ENCODE data around the gene ZNF438.
"Not testable (repeated sequence)": the region's sequence is repeated elsewhere in the genome, so short reads cannot be mapped to it uniquely, and the experiment has no call there.

ZNF438 gene

GRCh38 chr10:30985512-30985911 lies 46.2 kb downstream of the ZNF438 start:
- no peak for DNase-seq (ENCODE audit: low spot score)

DNA sequence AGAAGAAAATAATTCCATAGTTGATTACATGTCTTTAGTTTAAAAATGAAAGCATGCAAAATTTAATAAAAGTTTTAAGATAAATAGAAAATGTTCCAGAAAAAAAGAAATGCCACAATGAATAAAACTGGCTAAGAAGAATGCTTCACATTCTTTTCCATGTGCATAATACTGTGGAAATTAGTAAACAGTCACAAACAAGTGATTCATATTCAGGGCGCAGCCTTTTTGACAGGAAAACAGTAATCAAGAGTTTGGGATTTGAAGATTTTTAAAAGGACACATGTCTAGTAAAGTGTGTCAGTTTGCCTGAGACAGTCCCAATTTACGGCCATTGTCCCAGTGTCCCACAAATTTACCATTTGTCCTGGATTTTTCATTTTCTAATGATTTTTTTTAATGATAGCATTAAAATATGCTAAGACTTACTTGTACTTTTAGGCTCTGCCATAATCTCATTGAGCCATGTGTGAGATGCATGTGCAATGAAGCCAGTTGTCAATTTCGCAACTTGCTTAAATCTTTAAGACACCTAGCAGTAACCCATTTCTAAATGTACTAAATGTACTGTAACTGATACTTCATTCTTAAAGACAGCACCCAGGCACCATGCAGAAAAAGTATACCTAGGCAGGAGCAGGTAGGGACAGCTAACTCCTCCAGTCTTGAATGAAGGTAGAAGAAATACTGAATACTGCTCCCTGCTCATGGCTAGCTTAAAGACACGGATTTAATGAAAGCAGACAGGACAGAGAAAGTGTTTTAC lies 46.9 kb downstream of the ZNF438 start:
- no peak for DNase-seq (ENCODE audit: low spot score)

DNA sequence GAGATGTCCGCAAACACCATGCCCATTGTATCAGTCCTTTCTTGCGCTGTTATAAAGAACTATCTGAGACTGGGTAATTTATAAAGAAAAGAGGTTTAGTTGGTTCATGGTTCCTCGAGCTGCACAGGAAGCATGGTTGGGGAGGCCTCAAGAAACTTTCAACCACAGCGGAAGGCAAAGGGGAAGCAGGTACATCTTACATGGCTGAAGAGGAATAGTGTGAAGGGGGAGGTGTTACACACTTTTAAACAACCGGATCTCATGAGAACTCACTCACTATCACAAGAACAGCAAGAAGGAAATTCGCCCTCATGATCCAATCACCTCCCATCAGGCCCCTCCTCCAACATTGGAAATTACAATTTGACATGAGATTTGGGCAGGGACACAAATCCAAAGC lies 48.5 kb downstream of the ZNF438 start:
- not testable (repeated sequence) for DNase-seq (ENCODE audit: low spot score)

GRCh38 chr10:30980951-30981616 lies 50.6 kb downstream of the ZNF438 start:
- DNase-seq (ENCODE audit: low spot score) = no peak

DNA sequence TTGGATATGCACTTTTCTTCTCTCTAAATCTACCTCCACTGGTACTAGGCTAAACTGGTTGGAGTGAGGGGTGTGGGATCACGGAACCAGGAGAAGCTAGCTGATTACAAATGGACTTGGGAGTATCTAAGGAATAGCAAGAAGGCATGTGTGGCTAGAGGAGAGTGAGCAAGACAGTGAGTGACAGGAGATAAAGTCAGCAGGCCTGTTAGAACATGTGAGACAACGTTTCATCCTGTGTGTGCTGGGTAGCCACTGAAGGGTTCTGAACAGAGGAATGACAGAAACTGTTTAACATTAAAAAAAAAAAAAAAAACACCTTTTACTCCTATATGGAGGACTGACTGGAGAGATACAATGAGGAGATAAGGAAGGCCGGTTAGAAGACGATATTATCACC lies 51.7 kb downstream of the ZNF438 start:
- no peak for DNase-seq (ENCODE audit: low spot score)

DNA sequence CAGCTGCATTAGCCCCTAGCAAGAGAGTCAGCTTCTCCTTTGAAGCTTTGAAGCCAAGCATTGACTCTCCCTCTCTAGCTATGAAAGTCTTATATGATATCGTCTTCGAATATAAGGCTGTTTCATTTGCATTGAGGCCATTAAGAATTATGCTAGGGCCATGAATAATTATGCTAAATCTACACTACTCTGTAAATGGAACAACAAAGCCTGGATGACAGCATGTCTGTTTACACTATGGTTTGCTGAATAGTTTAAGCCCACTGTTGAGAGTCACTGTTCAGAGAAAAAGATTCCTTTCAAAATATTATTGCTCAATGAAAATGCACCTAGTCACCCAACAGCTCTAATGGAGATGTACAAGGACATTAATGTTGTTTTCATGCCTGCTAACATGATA lies 52.8 kb downstream of the ZNF438 start:
- no peak for DNase-seq (ENCODE audit: low spot score)

- no peak for DNase-seq (ENCODE audit: low spot score)
These were observed 54.3 kb downstream of the ZNF438 start for GRCh38 chr10:30977385-30977784.

DNA sequence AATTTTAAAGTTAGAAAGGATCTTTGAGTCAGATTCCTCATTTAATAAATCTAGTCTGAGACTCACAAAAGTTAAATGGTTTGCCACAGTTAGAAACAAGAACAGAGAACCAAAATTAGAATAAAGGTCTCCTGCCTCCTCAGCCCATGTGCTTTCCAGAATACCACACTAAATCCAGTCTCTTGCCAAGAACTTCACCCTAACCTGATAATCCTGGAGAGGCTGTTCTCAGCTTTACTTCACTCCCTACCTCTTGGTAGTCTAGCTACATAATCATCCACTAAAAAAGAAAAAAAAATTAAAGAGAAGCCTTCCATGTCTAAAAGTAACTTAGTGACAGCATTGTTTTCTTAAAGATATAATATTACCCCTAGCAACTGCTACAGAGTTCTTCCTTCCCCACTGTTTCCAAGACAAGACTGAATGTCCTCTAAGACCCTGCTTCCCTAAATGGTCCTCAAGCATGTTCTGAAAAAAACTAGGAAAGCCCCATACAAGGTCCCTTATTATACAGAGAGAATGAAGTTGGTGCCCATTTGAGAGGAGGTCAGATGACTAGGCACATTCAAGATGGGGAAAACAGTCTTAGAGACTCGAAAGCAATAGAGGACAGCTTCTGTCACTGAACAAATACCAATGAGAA lies 56.8 kb downstream of the ZNF438 start:
- no peak for DNase-seq (ENCODE audit: low spot score)

GRCh38 chr10:30974355-30974754 lies 57.3 kb downstream of the ZNF438 start:
- no peak for DNase-seq (ENCODE audit: low spot score)

- DNase-seq (ENCODE audit: low spot score) = no peak
These were observed 57.9 kb downstream of the ZNF438 start for GRCh38 chr10:30973737-30974136.

DNA sequence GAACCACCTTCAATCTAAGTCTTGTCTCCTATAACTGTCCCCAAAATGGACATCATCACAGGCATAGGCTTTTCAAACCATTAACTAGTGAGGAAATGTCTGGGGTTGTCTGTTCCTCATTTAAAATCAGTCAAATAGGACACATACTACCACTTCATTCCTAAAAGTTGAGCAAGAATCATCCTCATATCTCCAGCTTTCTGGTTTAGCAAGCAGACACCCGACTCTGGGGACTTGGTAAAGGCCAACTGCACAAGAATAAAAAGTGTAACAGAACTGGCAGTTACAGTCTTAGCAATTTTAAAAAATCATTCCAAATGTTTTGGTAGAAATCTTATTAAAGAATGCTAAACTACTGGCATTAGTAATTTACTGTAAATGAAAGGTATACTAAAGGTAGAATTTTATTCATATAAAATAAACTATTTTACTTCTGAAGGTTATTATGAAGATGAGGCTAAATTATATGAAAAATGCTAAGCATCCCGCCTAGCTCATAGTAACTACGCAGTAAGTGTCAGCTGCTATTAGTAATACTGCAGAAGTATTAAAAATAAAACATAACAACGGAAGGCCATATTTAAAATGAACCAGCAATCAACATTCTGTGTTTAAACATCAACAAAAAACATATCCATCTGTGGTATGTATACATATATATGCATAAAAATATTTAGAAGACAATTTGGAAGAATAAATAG lies 60.8 kb downstream of the ZNF438 start:
- DNase-seq (ENCODE audit: low spot score) = no peak

DNA sequence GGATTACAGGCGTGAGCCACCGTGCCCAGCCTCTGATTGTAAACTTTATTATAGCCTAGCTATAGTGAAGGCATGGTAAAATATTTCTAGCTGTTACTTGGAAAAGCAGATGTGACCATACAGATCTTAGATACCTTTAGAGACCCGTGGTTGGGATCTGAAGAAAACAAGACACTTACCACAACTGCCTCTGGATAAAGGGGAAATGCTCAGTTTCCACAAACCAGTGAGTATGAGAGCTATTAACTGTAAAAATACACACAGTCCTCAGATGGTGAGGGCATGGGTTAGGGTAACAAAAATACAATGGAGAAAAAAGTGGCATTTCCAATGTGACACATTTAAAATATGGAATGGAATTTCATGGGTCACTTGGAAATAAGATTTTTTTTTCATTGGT lies 63.0 kb downstream of the ZNF438 start:
- DNase-seq (ENCODE audit: low spot score) = no peak

DNA sequence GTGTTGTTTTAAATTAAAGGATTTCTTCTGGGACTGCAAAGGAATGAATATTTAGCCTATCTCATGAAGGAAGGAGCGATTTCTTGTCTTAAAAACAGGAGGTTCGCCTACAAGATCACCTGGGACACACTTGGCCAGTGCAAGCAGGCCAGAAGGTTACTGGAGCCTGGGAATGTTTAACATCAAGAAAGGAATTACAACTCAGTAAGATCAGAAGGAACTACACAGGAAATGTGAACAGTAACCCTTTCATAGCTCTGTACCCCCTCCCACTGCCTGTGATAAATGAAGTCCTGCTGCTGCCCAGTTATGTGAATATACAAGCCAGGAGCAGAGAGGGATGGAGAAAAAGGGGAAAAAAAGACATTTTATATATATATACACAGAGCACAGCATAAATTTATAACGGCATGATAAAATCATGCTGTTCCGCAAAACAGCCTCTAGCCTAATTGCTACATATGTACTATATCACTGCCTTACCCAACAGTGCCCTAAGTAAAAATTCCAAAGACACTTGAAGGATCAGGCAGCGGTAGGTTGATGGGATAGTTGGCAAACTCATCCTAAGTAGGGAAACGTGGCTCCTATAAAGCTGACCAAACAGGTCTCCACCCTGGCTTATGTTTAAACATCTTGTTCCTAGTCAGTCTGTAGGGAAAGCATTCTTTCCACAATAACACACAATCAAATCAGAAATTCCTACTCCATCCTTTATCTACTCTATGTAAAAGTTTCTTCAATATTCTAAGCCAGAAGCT lies 63.8 kb downstream of the ZNF438 start:
- DNase-seq (ENCODE audit: low spot score) = no peak

GRCh38 chr10:30963992-30964930 lies 67.4 kb downstream of the ZNF438 start:
- no peak for DNase-seq (ENCODE audit: low spot score)

GRCh38 chr10:30962522-30962921 lies 69.1 kb downstream of the ZNF438 start:
- no peak for DNase-seq (ENCODE audit: low spot score)

DNA sequence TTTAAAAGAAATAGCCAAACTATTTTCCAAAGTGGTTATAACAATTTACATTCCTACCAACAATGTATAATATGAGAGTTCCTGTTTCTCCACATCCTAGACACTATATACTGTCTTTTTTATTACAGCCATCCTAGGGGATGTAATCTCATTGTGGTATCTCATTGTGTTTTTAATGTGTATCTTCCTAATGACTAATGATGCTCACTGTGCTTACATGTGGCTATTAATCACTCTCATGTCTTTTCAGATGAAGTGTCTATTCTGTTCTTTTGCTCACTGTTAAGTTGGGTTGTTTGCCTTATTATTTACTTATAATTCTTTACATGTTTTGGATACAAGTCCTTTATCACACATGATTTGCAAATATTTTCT lies 71.8 kb downstream of the ZNF438 start:
- DNase-seq (ENCODE audit: low spot score) = no peak

DNA sequence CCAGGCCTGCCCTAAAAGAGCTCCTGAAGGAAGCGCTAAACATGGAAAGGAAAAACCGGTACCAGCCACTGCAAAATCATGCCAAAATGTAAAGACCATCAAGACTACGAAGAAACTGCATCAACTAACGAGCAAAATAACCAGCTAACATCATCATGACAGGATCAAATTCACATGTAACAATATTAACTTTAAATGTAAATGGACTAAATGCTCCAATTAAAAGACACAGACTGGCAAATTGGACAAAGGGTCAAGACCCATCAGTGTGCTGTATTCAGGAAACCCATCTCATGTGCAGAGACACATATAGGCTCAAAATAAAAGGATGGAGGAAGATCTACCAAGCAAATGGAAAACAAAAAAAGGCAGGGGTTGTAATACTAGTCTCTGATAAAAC lies 82.4 kb downstream of the ZNF438 start:
- DNase-seq (ENCODE audit: low spot score) = not testable (repeated sequence)

GRCh38 chr10:30944005-30944404 lies 87.7 kb downstream of the ZNF438 start:
- no peak for DNase-seq (ENCODE audit: low spot score)

- DNase-seq (ENCODE audit: low spot score) = no peak
These were observed 88.2 kb downstream of the ZNF438 start for GRCh38 chr10:30943451-30943850.

DNA sequence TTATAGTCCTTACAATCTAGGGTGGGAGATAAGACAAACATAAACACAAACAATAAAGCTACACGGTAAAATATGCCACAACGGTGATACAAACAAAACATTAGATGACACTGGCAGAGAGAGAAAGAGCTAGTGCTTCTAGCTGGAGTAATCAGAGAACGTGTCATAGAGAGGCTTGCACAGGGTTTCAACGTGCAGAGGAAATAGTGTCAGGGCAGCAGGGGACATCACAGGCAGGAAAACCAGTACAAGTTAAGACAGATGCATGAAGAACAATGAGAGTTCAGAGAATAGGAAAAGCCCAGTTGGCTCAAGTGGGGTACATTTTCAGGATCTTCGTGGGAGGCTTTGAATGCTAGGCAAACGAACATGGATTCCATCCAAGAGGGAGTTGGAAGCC lies 91.4 kb downstream of the ZNF438 start:
- DNase-seq (ENCODE audit: low spot score) = no peak
